Motor neuron (in vitro differentiated cells): ENCODE results near the gene ULK4. TPM values are rescaled to one million over a fixed set of nuclear protein-coding genes. Genes with fewer than 3 reads are reported as not detected.
A peak's percentile ranks its signal among the peaks of the same experiment; 100 is the strongest.

Source experiments
- ATAC-seq, 8 experiments: fragments of 200-7000 bp; cut with Tn5 transposase; replicated peaks in 6 of 8; 2 replicates each; pipeline ENCODE4 v1.8.0; 2021; ENCODE audit warnings: mild to moderate bottlenecking in 8 of 8, moderate library complexity in 8 of 8
- H3K27ac ChIP-seq, 2 donors: fragments of 250-450 bp; sonication (Bioruptor Pico); 2 replicates each; pipeline ENCODE4 v1.9.0; 2021; ENCODE audit warnings: antibody characterized with exemption in 2 of 2, mild to moderate bottlenecking in 2 of 2, moderate library complexity in 1 of 2
- H3K4me1 ChIP-seq, 2 donors: fragments of 250-450 bp; sonication (Bioruptor Pico); replicated peaks in 1 of 2; 2 replicates each; pipeline ENCODE4 v1.6.1; 2021; ENCODE audit warnings: antibody characterized with exemption in 2 of 2, mild to moderate bottlenecking in 2 of 2, moderate library complexity in 1 of 2
- H3K4me3 ChIP-seq, 5 donors: fragments of 250-450 bp; sonication (Bioruptor Pico); 2 replicates each; pipeline ENCODE4 v1.9.0; 2021; ENCODE audit warnings: antibody characterized with exemption in 5 of 5, mild to moderate bottlenecking in 5 of 5, moderate library complexity in 4 of 5
- WGBS, 10 experiments: fragments of 450-650 bp; shearing (Covaris generic); methylation state at CpG; one replicate each; pipeline ENCODE4 v1.0.0; 2022; 5-methylcytosine and 5-hydroxymethylcytosine counted together
- in situ Hi-C, 9 experiments: fragments of 400-800 bp; cut with MboI; loops; one replicate each; pipeline ENCODE4 v1.15.0; 2021; ENCODE audit warnings: low sequenced_read_pairs in 9 of 9, low pct_unique_long_range_greater_than_20kb in 2 of 9; ENCODE audit not compliant: unreplicated experiment in 9 of 9
- total RNA-seq, 8 experiments: library from RNA; unstranded; fragments of 300-600 nt; gene quantifications; 2 replicates each; pipeline versions ENCODE4 v1.2.3 to v1.2.4, GENCODE V29; 2022

ULK4 gene
- total RNA-seq, 8 experiments from 2014 or later, result 4.3 to 21.7 (median 9.5) TPM

DNA sequence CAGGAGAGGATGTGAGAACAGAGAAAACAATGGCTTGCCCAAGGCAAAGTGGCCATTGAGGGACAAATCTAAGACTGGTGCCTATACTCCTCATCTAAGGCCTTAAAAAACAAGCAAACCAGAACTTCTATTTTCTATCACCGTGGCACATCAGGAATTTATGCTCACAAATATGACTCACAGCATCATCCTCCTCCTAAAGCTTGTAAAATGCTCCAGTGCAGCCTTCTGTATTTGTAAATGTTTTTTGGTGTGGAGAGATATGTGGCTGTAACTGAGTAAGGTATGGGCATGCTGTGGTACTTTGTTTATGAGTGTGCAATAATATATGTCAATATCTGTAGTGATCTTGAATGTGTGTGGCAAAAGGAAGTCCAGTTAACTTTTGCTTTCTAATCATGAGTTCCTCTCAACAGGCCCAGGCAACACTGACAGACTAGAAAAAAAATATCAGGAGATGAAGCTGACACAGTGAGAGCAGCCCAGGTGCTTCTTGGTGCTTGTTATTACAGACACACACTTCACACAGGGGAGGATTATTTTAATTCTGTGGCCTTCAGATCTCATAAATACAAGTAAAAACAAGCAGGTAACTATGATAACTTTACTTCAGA lies 702.3 kb downstream of the ULK4 start:
- H3K4me1 ChIP-seq, result no peaks in the 10 kb centered on the region
- in situ Hi-C loops, result no loop called here
- WGBS, 10 experiments, result 0 to 67% (median 0%) methylated on average over 1 of the region's 1 CpG; no CpG with 5 or more reads in 7 of the 10 experiments
- H3K4me3 ChIP-seq, result no peak overlapping the region
- peak in 2 of 8 experiments; percentile 43 to 68 for ATAC-seq
- no peak overlapping the region for H3K27ac ChIP-seq

DNA sequence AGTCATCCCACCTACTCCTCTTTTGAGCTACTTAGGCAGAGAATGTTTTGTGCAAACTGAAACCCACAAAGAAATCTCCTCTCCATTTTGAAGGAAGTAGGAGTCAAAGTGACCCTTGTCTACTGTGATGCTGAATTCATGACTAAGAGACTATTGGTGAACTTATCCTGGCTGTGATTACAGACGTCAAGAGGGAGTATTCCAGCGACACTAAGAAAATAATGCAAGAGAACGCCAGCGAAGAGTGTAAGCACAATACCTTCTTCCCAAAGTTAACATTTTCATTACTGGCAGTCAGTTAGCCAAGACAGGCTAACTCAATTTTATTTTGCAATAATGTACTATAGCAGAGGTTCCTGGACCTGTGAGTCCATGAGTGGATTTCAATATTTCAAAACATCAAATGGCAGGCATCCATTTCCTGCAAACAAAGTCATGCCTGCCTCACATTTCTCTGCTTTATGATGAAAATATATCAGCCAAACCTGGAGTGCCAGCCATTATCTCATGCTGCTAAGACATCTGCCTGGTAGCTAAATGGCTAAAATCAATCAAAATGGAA lies 703.6 kb downstream of the ULK4 start:
- 83 to 100% (median 100%) methylated on average over 3 to 4 of the region's 4 CpGs; no CpG with 5 or more reads in 2 of the 10 experiments for WGBS, 10 experiments
- no peak for ATAC-seq
- no peak overlapping the region for H3K27ac ChIP-seq
- in situ Hi-C loops, result no loop called here
- H3K4me1 ChIP-seq, result no peaks in the 10 kb centered on the region
- no peak overlapping the region for H3K4me3 ChIP-seq

DNA sequence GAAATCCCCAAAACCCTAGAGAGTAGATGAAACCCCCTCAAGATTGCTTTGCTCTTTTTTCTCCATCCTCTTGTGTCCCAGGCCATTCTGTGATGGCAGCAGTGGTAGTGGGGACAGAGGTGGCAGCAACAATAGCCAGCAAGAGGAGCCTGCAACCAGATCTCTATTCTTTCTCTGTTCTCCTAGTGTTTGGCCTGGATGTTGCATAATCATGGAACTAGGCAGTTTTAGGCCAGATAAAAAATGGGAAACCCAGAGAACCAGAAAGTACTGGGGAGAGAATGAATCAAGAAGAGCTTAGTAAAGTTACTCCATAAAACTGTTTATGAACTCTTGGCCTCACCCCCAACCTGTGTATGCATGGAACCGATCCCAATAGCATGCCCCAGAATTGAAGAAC lies 710.3 kb downstream of the ULK4 start:
- Histone ChIP-seq H3K4me1 (peaks cover 0 to 3% of the 10 kb centered on the region in 2 donors), H3K4me3 (no peak overlapping the region), H3K27ac (no peak overlapping the region)
- in situ Hi-C loops, result no loop called here
- ATAC-seq, result no peak
- WGBS, 10 experiments, result 67 to 89% (median 67%) methylated on average over 1 of the region's 1 CpG; no CpG with 5 or more reads in 7 of the 10 experiments

DNA sequence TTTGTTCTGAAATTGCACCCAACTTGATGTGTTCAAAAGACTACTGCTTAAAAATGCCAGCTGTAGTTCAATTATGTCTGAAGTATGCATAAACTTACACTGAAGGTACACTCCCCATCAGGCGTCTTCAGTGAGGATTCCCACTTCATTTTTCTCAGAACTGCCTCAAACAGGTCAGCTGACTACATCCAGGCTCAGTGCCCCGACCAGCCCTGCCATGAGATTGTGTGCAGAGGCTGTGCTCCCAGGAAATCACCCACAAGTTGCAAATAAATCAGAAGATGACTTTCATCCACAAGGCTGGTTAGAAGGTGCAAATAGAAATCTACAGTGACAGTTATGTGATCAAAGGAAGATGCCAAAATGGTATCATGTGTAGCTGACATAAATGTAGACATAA lies 711.1 kb downstream of the ULK4 start:
- in situ Hi-C loops, result no loop called here
- WGBS, 10 experiments, result 57 to 100% (median 63%) methylated on average over 1 to 2 of the region's 2 CpGs; no CpG with 5 or more reads in 5 of the 10 experiments

DNA sequence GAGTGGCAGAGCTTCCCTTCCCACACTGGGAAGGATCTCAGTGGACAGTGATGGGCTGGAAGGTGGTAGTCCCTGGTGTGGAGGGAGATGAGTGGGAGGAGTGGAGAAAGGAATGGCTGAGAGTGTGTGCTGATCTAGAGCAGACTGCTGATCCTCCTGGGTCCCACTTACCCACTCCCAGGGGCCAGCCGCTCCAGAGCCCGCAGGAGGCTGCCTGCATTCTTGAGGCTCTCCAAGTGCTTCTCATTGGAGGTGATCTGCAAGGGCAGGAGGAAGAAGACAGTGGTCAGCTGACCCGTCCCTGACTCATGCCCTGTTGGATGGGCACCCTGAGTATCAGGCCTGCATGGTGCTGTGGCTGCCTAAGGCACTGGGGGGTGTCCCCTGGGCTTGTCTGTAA lies 712.6 kb downstream of the ULK4 start:
- Histone ChIP-seq H3K4me1 (peaks cover 0 to 3% of the 10 kb centered on the region in 2 donors), H3K4me3 (no peak overlapping the region), H3K27ac (no peak overlapping the region)
- WGBS, 10 experiments, result 57 to 100% (median 92%) methylated on average over 1 to 2 of the region's 3 CpGs; no CpG with 5 or more reads in 7 of the 10 experiments
- ATAC-seq, result no peak
- in situ Hi-C loops, result no loop called here

More for the DNA sequence above, 711.1 kb downstream of the ULK4 start:
- H3K4me1 ChIP-seq, result peaks cover 0 to 3% of the 10 kb centered on the region in 2 donors
- H3K4me3 ChIP-seq, result no peak overlapping the region
- peak in 6 of 8 experiments; percentile 21 to 72 (median 58) for ATAC-seq
- no peak overlapping the region for H3K27ac ChIP-seq

DNA sequence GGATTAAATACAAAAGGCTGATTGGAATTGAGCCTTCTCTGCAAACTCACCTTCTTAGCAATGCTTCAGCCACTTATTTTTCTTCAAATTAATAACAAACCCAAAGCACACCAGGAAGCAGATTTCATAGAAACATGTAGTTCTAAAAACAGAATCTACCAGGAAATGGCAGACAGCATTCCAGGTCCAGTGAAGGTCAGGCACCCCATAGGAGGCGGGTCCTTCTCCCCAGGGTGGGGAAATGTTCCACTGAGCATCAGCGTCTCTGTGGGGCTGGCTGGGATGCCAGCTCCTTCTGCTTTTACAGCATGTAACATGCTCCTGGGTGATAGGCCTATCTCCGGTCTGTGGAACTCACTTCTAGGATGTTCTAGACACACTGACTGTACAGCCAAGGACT lies 713.4 kb downstream of the ULK4 start:
- no peak overlapping the region for H3K27ac ChIP-seq
- ATAC-seq, result no peak
- 86 to 100% methylated on average over 1 to 2 of the region's 3 CpGs; no CpG with 5 or more reads in 8 of the 10 experiments for WGBS, 10 experiments
- in situ Hi-C loops, result no loop called here
- no peak overlapping the region for H3K4me3 ChIP-seq
- H3K4me1 ChIP-seq, result peaks cover 0 to 3% of the 10 kb centered on the region in 2 donors

DNA sequence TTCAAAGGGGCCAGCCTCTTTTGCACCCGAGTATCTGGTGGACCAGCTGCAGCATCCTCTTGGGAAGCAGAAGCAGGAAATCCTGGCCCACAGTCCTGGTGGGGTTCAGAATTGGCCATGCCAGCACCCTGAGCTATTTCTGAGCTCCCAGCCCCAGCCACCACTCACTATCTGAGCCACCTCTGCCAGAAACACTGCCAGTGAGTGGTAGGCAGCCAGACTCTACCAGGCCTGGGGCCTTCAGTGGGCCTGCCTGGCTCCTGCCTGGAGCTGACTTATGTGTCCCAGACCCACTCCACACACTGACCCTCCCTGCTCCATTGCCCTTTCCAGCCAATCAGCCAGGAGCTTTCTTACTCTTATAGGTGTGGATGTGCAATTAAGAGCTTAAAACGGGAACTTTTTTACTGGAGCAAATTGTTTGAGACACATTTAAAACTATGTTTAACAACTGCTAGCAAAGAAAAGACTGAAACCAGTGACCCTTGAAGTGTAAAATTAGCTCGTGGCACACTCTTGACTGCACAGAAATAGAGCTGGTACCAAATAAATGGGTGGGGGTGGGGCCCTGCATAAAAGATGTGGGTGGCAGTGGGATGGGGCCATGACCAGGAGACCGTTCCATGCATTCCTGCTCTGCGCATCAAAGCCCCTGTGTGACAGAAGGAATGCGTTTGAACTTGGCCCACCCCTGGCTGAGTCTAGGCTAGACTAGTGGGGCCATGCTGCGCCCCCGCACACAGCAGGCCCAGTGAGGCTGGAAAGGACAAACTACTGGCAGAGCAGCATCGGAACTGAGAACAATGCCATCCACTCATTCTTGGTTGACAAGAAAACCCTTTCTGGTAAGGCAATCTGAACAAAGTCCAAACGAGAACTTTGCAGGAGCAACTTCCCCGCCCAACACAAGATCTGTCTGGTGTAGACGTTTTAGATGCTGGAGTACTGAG lies 714.6 kb downstream of the ULK4 start:
- Histone ChIP-seq H3K4me1 (peaks cover 0 to 3% of the 10 kb centered on the region in 2 donors), H3K27ac (no peak overlapping the region), H3K4me3 (no peak overlapping the region)
- 17 to 100% (median 80%) methylated on average over 1 to 5 of the region's 12 CpGs; no CpG with 5 or more reads in 2 of the 10 experiments for whole genome bisulfite sequencing, 10 experiments
- in situ Hi-C loops, result no loop called here
- peak in 4 of 8 experiments; percentile 6 to 47 (median 35) for ATAC-seq

DNA sequence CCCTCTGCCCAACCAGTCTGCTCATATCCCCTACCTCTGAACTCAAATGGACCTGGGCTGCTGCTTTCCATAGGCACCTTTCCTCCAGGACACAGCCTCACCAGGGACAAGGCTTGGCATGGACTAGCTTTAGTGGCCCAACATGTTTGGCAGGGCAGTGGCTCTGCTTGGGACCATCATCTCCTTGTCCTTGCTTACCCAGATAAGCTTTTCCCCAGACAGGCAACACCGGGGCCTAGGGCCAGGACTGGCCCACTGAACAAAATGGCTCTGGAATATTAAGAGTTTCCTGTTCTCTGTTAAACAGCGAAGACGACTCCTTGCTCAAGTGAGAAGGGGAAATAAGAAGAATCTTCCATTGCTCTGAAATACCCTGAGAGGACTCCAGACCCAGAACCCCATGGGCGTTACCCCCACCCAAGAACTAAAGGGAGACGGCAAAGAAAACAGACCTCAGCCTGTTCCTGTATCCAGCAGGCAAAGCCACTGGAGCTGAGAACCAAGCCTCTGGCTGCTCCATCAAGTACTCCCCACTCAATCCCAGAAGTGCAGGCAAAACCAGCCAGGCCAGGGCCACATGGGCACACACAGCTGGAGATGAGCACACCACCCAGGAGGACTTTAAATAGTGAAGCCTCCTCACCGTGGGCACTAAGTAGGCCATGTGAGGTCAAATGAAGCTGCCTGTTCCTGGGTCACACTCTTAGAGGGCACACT lies 717.1 kb downstream of the ULK4 start:
- 42 to 100% (median 80%) methylated on average over 1 to 5 of the region's 6 CpGs; no CpG with 5 or more reads in 3 of the 10 experiments for WGBS, 10 experiments
- Histone ChIP-seq H3K4me1 (no peaks in the 10 kb centered on the region), H3K27ac (no peak overlapping the region), H3K4me3 (no peak overlapping the region)
- ATAC-seq, result peak in 1 of 8 experiments; percentile 6
- in situ Hi-C loops, result no loop called here

DNA sequence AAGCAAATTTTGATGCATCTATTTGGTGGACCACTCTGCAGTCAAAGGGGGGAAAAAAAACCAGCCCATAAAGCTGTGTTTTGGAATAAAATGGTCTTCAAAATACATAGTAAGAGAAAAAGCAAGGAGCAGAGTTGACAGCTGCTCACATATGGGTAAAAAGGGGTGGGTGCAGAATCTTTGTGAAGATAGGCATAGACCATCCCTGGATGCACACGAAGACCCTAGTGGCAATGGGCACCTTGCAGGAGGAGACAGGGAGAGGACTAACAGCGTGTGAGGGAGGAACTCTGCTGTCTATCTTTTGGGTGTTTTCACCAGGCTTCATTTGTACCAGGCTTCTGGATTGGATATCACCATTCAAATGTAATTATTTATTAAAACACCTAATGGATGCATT lies 718.7 kb downstream of the ULK4 start:
- Histone ChIP-seq H3K27ac (no peak overlapping the region), H3K4me1 (no peaks in the 10 kb centered on the region), H3K4me3 (no peak overlapping the region)
- no peak for ATAC-seq
- WGBS, 10 experiments, result 0 to 100% (median 75%) methylated on average over 1 to 2 of the region's 2 CpGs; no CpG with 5 or more reads in 3 of the 10 experiments
- in situ Hi-C loops, result no loop called here

DNA sequence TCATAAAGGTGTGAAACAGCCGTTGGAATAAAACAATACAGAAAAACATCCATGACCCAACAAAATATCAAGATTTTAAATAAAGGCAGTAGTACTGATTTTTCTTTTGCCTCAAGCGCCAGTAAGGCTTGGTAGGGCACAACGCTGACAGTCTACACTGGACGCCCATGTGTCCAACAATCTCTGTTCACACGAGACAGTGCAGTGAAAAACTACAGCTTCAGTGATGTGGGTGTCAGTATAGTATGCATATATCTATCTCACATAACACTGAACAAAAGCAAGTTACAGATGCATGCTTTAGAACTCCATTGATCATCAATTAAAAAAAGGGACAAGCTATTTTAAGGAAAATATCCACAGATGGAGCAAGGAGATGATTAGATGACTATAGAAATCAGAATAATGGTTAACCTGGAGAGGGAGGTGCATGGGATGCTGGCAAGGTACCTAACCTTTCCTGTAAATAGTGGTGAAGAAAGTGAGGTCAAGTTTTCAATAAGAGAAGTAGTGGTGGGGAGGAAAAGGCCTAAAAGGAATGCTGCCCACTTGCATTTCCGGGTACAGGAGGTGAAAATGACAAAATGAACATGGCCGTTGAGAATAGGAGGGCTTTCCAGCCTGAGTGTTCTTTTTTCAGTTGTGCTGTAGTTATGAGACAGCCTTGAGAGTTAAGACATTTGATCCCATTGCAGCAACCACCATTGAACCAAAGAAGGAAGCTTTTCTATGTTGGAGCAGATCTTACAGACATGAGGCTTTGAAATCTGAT lies 719.9 kb downstream of the ULK4 start:
- ATAC-seq, result no peak
- Histone ChIP-seq H3K4me3 (no peak overlapping the region), H3K27ac (no peak overlapping the region), H3K4me1 (no peaks in the 10 kb centered on the region)
- WGBS, 10 experiments, result 60 to 100% (median 91%) methylated on average over 1 to 7 of the region's 7 CpGs
- in situ Hi-C loops, result no loop called here

DNA sequence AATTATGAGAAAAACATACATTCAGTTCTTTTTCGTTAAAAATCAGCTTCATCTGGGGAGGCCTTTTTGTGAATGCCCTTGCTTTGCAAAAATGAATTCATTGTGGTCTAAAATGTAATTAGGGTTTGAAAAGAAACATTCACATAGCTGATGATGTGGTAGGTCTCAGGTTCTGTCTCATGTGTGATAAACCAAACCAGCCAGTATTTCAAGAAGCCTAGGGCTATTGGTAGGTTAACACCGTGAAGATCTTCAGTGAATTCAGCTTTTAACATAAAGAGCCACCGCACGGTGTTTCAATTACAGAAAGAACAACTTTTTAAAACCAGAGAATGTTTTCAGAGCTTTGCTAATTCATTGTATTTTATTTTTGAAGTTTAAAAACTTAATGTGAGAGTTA lies 720.7 kb downstream of the ULK4 start:
- no peak overlapping the region for H3K4me3 ChIP-seq
- WGBS, 10 experiments, result 50 to 100% (median 92%) methylated on average over 1 to 4 of the region's 4 CpGs; no CpG with 5 or more reads in 2 of the 10 experiments
- no peak for ATAC-seq
- in situ Hi-C loops, result no loop called here
- no peaks in the 10 kb centered on the region for H3K4me1 ChIP-seq
- no peak overlapping the region for H3K27ac ChIP-seq

DNA sequence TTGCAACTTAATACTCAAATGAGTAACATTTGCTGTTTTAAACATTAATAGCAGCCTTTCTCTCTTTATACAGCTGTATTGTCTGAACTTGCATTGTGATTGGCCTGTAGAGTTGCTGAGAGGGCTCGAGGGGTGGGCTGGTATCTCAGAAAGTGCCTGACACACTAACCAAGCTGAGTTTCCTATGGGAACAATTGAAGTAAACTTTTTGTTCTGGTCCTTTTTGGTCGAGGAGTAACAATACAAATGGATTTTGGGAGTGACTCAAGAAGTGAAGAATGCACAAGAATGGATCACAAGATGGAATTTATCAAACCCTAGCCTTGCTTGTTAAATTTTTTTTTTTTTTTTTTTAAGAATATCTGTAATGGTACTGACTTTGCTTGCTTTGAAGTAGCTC lies 722.3 kb downstream of the ULK4 start:
- Histone ChIP-seq H3K4me1 (no peaks in the 10 kb centered on the region), H3K27ac (no peak overlapping the region), H3K4me3 (no peak overlapping the region)
- WGBS, 10 experiments, result 0 to 44% (median 20%) methylated on average over 1 to 2 of the region's 2 CpGs; no CpG with 5 or more reads in 1 of the 10 experiments
- ATAC-seq, result no peak
- in situ Hi-C loops, result no loop called here
